K562 (cell line): ENCODE results near the gene RER1. TPM values are rescaled to one million over a fixed set of nuclear protein-coding genes. Genes with fewer than 3 reads are reported as not detected.

ENCODE experiments used
- CHAMP1 ChIP-seq: fragments of 450-650 bp; IDR thresholded peaks from 2 replicates; pipeline ENCODE4 v1.6.1; 2016; ENCODE audit warnings: mild to moderate bottlenecking
- GABPB1 ChIP-seq: sonication (generic); formaldehyde crosslinking; IDR thresholded peaks from 2 replicates; pipeline ENCODE4 v1.8.0; 2022; ENCODE audit warnings: mild to moderate bottlenecking, missing genetic modification reagents
- JUN ChIP-seq, 2 experiments: sonication (generic) in 1 of 2; formaldehyde crosslinking in 1 of 2; IDR thresholded peaks; 2 replicates each; pipeline versions ENCODE4 v1.6.1 to v1.8.0; 2012 to 2022; ENCODE audit warnings: borderline replicate concordance in 2 of 2, mild to moderate bottlenecking in 2 of 2, improper control_type of control experiment in 1 of 2, low read depth in 1 of 2, low read length in 1 of 2, missing genetic modification reagents in 1 of 2
- MAFG ChIP-seq: fragments of 450-650 bp; conservative IDR thresholded peaks from 2 replicates; pipeline ENCODE4 v1.6.1; 2016; ENCODE audit warnings: missing genetic modification characterization, missing compliant biosample characterization
- MEIS2 ChIP-seq: fragments of 450-650 bp; IDR thresholded peaks from 2 replicates; pipeline ENCODE4 v1.6.1; 2014; ENCODE audit warnings: mild to moderate bottlenecking; ENCODE audit not compliant: partially characterized antibody
- PTTG1 ChIP-seq: fragments of 450-650 bp; IDR thresholded peaks from 2 replicates; pipeline ENCODE4 v1.6.1; 2016; ENCODE audit warnings: low read depth, mild to moderate bottlenecking, missing genetic modification characterization, missing compliant biosample characterization
- USF1 ChIP-seq: sonication (generic); formaldehyde crosslinking; IDR thresholded peaks from 2 replicates; pipeline ENCODE4 v1.9.0; 2022; ENCODE audit warnings: mild to moderate bottlenecking, missing genetic modification reagents
- ZNF232 ChIP-seq: sonication (generic); formaldehyde crosslinking; IDR thresholded peaks from 2 replicates; pipeline ENCODE4 v1.8.0; 2022; ENCODE audit warnings: mild to moderate bottlenecking, missing genetic modification reagents
- ZNF695 ChIP-seq: fragments of 450-650 bp; formaldehyde crosslinking; IDR thresholded peaks from 2 replicates; pipeline ENCODE4 v1.4.0; 2020; ENCODE audit warnings: mild to moderate bottlenecking, moderate library complexity
- polyA plus RNA-seq, 8 experiments: library from polyadenylated mRNA; depleted of rRNA in 4 of 8; stranded (reverse) in 5 of 8; unstranded in 3 of 8; fragments of >200 nt; fragmentation: Nextera tagmentation in 2 of 8; fragmentation: Illumina TruSeq in 1 of 8; extraction: Ambion mirVana in 2 of 8; extraction: Trizol in 1 of 8; gene quantifications; 2 replicates each; pipeline versions ENCODE4 v1.2.1 to v1.2.3, GENCODE V29; 2011 to 2014; ENCODE audit warnings: inconsistent platforms in 1 of 8, missing spikeins in 1 of 8
- total RNA-seq, 7 experiments: library from RNA; depleted of rRNA in 6 of 7; stranded (reverse); fragments of >200 nt in 6 of 7; fragmentation: Illumina TruSeq in 2 of 7; extraction: Trizol in 2 of 7; gene quantifications; 2 replicates each; pipeline versions ENCODE4 v1.2.1 to v1.2.3, GENCODE V29; 2011 to 2021; ENCODE audit warnings: low replicate concordance in 1 of 7
- TF ChIP-seq, protein P1 (sequence below): sonication (generic); formaldehyde crosslinking; IDR thresholded peaks from 2 replicates; pipeline ENCODE4 v1.8.0; 2022; ENCODE audit warnings: mild to moderate bottlenecking, missing genetic modification reagents, borderline replicate concordance

The RER1 gene
- total and polyA plus RNA-seq, 9 of the 15 experiments (the other 6 are each of a cell fraction or from before 2014, with no cell fraction given) = 19.6 to 354 (median 183) TPM

DNA sequence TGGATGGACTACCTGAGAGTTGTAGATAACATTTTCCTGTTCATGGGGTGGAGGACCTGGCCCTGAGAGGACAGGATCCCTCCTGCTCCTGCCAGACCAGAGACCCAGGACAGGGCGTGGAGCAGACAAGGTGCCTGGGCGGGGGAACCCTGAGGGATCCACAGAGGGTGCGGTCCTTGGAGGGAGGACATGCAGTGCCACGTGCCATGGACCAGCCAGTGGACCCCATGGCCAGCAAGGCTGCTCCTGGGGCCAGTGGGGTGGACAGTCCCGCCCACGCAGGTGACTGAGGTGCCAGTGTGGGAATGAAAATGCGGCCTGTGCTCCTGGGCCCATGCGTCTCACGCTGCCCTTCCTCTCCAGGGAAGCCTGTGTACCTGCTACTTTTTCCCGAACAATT is 3.6 kb downstream of the RER1 start (continued):
- TF ChIP-seq CHAMP1 (no peak), ZNF232 (no peak), MEIS2 (no peak), JUN (IDR thresholded peaks at IDR 0.05; ENCODE audit: borderline replicate concordance, low read depth, low read length) (no peak), JUN (CRISPR knock-in tag; IDR thresholded peaks at IDR 0.05; ENCODE audit: borderline replicate concordance) (no peak), PTTG1 (tag) (no peak), ZNF695 (CRISPR knock-in tag) (no peak), GABPB1 (CRISPR knock-in tag) (no peak), USF1 (CRISPR knock-in tag) (peak; percentile 31; the same call in 1 of the 2 replicates), MAFG (tag) (no peak)
- TF ChIP-seq, protein P1, sequence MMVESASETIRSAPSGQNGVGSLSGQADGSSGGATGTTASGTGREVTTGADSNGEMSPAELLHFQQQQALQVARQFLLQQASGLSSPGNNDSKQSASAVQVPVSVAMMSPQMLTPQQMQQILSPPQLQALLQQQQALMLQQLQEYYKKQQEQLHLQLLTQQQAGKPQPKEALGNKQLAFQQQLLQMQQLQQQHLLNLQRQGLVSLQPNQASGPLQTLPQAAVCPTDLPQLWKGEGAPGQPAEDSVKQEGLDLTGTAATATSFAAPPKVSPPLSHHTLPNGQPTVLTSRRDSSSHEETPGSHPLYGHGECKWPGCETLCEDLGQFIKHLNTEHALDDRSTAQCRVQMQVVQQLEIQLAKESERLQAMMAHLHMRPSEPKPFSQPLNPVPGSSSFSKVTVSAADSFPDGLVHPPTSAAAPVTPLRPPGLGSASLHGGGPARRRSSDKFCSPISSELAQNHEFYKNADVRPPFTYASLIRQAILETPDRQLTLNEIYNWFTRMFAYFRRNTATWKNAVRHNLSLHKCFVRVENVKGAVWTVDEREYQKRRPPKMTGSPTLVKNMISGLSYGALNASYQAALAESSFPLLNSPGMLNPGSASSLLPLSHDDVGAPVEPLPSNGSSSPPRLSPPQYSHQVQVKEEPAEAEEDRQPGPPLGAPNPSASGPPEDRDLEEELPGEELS (CRISPR knock-in tag) = no peak
